HEK293 (cell line): ENCODE measurements around the gene AHRR.

Experiments
- CTCF ChIP-seq: fragments of 450-650 bp; formaldehyde crosslinking; IDR thresholded peaks from 2 replicates; pipeline ENCODE4 v1.5.1; 2016; ENCODE audit warnings: missing biosample characterization, missing genetic modification characterization
- ELK4 ChIP-seq: IDR thresholded peaks from 2 replicates; pipeline ENCODE4 v1.6.1; 2011; ENCODE audit warnings: mild to moderate bottlenecking, low read depth, low read length, borderline replicate concordance
- PRDM1 ChIP-seq: fragments of 450-650 bp; formaldehyde crosslinking; IDR thresholded peaks from 2 replicates; pipeline ENCODE4; 2016; ENCODE audit warnings: missing biosample characterization, missing genetic modification characterization
- SALL2 ChIP-seq: fragments of 450-650 bp; formaldehyde crosslinking; IDR thresholded peaks from 2 replicates; pipeline ENCODE4 v1.5.0; 2017; ENCODE audit warnings: missing biosample characterization, mild to moderate bottlenecking, missing genetic modification characterization, borderline replicate concordance
- TCF7L2 ChIP-seq: IDR thresholded peaks from 2 replicates; pipeline ENCODE4 v1.6.1; 2011; ENCODE audit warnings: low read depth, mild to moderate bottlenecking, inconsistent platforms, low read length, moderate library complexity, borderline replicate concordance
- ZNF214 ChIP-seq: fragments of 450-650 bp; formaldehyde crosslinking; IDR thresholded peaks from 2 replicates; pipeline ENCODE4 v1.5.1; 2017; ENCODE audit warnings: missing biosample characterization, mild to moderate bottlenecking, missing genetic modification characterization, borderline replicate concordance
- ZNF274 ChIP-seq, 2 experiments: fragments of 200-500 bp in 1 of 2; fragments of 450-650 bp in 1 of 2; sonication (Bioruptor generic) in 1 of 2; formaldehyde crosslinking in 1 of 2; IDR thresholded peaks; 2 replicates each; pipeline versions ENCODE4 v1.5.1 to v1.6.1; 2014 to 2016; ENCODE audit warnings: borderline replicate concordance in 1 of 2, inconsistent platforms in 1 of 2, low read length in 1 of 2, missing biosample characterization in 1 of 2, missing genetic modification characterization in 1 of 2
- ZNF354C ChIP-seq: fragments of 450-650 bp; formaldehyde crosslinking; IDR thresholded peaks from 2 replicates; pipeline ENCODE4 v1.5.1; 2016; ENCODE audit warnings: missing biosample characterization, missing genetic modification characterization, low read depth, borderline replicate concordance
- ZNF626 ChIP-seq: fragments of 450-650 bp; sonication (Bioruptor Pico); formaldehyde crosslinking; IDR thresholded peaks from 2 replicates; pipeline ENCODE4 v1.5.1; 2018; ENCODE audit warnings: missing biosample characterization, missing genetic modification characterization, inconsistent platforms
- ZNF658 ChIP-seq: fragments of 450-650 bp; formaldehyde crosslinking; IDR thresholded peaks from 2 replicates; pipeline ENCODE4; 2016; ENCODE audit warnings: missing biosample characterization, missing genetic modification characterization

GRCh38 chr5:383066-383465 lies 61.6 kb downstream of the AHRR start:
- no peak for TF ChIP-seq ZNF214
- TF ChIP-seq ZNF658 (tag by site-specific recombination) = no peak
- TF ChIP-seq ELK4 = no peak
- no peak for TF ChIP-seq CTCF
- TF ChIP-seq PRDM1 = no peak
- no peak for TF ChIP-seq ZNF354C
- TF ChIP-seq ZNF274 (IDR thresholded peaks at IDR 0.05; ENCODE audit: low read length) = no peak
- no peak for TF ChIP-seq ZNF274 (tag by site-specific recombination; IDR thresholded peaks at IDR 0.05; ENCODE audit: borderline replicate concordance)
- TF ChIP-seq TCF7L2 = no peak
- TF ChIP-seq ZNF626 (tag by site-specific recombination) = no peak
- TF ChIP-seq SALL2 (tag by site-specific recombination) = no peak
